ENCODE measurements around the gene RFC4. TPM values are rescaled to one million over a fixed set of nuclear protein-coding genes. Genes with fewer than 3 reads are reported as not detected.
"Not testable (repeated sequence)": the region's sequence is repeated elsewhere in the genome, so short reads cannot be mapped to it uniquely, and the experiment has no call there.

RFC4 gene
- total RNA-seq, 4 donors from 2014 or later, result 7.3 to 10.9 (median 7.8) TPM

DNA sequence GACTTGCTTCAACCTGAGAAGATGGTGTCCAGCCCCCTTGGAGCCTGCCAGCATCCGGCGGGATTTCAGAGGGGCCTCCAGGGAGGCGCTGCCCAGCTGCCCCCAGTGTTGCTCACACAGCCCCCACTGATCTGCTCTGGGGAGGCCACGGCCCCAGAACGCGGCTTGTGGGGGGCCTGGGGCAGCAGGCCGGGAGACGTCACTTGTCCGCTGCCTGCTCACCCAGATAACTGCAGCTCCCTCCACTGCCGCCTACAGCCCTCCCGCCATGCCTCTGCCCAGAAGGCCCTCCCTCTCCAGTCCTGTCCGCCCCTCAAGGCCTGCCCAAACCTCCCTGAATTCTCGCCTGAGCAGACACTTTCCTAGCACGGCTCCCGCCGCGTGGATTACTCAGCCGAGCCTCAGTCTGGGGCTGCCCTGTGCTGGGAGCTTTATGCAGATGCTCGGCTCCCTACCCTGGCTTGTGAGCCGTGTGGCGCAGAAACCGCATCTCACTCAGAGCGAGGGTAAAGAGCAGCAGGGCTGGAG, 19.1 kb upstream of the RFC4 start:
- no peak overlapping the region for H3K27ac ChIP-seq
- no peaks in the 10 kb centered on the region for H3K36me3 ChIP-seq
- WGBS, 2 donors, result 5 to 6% methylated on average over 14 to 15 of the region's 23 CpGs
- intact Hi-C loops (cut with DNase I), result no loop called here
- peaks cover 0 to 18% of the 10 kb centered on the region in 2 donors for H3K4me1 ChIP-seq
- TF ChIP-seq POLR2A (IDR thresholded peaks at IDR 0.05), result no peak
- TF ChIP-seq, protein P1, sequence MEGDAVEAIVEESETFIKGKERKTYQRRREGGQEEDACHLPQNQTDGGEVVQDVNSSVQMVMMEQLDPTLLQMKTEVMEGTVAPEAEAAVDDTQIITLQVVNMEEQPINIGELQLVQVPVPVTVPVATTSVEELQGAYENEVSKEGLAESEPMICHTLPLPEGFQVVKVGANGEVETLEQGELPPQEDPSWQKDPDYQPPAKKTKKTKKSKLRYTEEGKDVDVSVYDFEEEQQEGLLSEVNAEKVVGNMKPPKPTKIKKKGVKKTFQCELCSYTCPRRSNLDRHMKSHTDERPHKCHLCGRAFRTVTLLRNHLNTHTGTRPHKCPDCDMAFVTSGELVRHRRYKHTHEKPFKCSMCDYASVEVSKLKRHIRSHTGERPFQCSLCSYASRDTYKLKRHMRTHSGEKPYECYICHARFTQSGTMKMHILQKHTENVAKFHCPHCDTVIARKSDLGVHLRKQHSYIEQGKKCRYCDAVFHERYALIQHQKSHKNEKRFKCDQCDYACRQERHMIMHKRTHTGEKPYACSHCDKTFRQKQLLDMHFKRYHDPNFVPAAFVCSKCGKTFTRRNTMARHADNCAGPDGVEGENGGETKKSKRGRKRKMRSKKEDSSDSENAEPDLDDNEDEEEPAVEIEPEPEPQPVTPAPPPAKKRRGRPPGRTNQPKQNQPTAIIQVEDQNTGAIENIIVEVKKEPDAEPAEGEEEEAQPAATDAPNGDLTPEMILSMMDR (IDR thresholded peaks at IDR 0.05), result no peak
- peaks cover 27% of the 10 kb centered on the region for H3K27me3 ChIP-seq
- DNase-seq, result peak; percentile 24 to 42
- no peaks in the 10 kb centered on the region for H3K9me3 ChIP-seq
- no peak overlapping the region for H3K4me3 ChIP-seq (replicated peaks in 1 of 3)

- Histone ChIP-seq H3K9me3 (no peaks in the 10 kb centered on the region), H3K27ac (no peak overlapping the region), H3K27me3 (peaks cover 27% of the 10 kb centered on the region), H3K4me3 (replicated peaks in 1 of 3) (no peak overlapping the region), H3K36me3 (no peaks in the 10 kb centered on the region), H3K4me1 (peaks cover 0 to 18% of the 10 kb centered on the region in 2 donors)
- WGBS, 2 donors, result 20 to 21% methylated on average over 11 to 15 of the region's 18 CpGs
- TF ChIP-seq POLR2A (IDR thresholded peaks at IDR 0.05), result no peak
- TF ChIP-seq, protein P1 (IDR thresholded peaks at IDR 0.05), result no peak
- no peak for DNase-seq
- intact Hi-C loops (cut with DNase I), result loop anchor here (5.0 kb wide), 1 partner anchor 207 kb away; no protein-coding TSS in a partner anchor
Measured at GRCh38 chr3:186824430-186825139, 18.3 kb upstream of the RFC4 start.

GRCh38 chr3:186823386-186823785, 17.1 kb upstream of the RFC4 start:
- H3K36me3 ChIP-seq, result no peaks in the 10 kb centered on the region
- H3K9me3 ChIP-seq, result no peaks in the 10 kb centered on the region
- no peak overlapping the region for H3K4me3 ChIP-seq (replicated peaks in 1 of 3)
- H3K4me1 ChIP-seq, result peaks cover 0 to 18% of the 10 kb centered on the region in 2 donors
- intact Hi-C loops (cut with DNase I), result loop anchor here (5.0 kb wide), 1 partner anchor 206 kb away; no protein-coding TSS in a partner anchor
- TF ChIP-seq POLR2A (IDR thresholded peaks at IDR 0.05), result no peak
- TF ChIP-seq, protein P1 (IDR thresholded peaks at IDR 0.05), result no peak
- 84 to 86% methylated on average over 2 of the region's 2 CpGs for WGBS, 2 donors
- no peak overlapping the region for H3K27ac ChIP-seq
- DNase-seq, result no peak
- H3K27me3 ChIP-seq, result peaks cover 21% of the 10 kb centered on the region

GRCh38 chr3:186822388-186822759, 16.1 kb upstream of the RFC4 start:
- Histone ChIP-seq H3K27me3 (peaks cover 19% of the 10 kb centered on the region), H3K4me1 (peaks cover 0 to 15% of the 10 kb centered on the region in 2 donors)
- not testable (repeated sequence) for H3K4me3 ChIP-seq (replicated peaks in 1 of 3); H3K27ac ChIP-seq; H3K36me3 ChIP-seq; H3K9me3 ChIP-seq; DNase-seq
- WGBS, 2 donors, result 67 to 80% methylated on average over 1 of the region's 1 CpG
- intact Hi-C loops (cut with DNase I), result loop anchor here (5.0 kb wide), 1 partner anchor 205 kb away; no protein-coding TSS in a partner anchor

DNA sequence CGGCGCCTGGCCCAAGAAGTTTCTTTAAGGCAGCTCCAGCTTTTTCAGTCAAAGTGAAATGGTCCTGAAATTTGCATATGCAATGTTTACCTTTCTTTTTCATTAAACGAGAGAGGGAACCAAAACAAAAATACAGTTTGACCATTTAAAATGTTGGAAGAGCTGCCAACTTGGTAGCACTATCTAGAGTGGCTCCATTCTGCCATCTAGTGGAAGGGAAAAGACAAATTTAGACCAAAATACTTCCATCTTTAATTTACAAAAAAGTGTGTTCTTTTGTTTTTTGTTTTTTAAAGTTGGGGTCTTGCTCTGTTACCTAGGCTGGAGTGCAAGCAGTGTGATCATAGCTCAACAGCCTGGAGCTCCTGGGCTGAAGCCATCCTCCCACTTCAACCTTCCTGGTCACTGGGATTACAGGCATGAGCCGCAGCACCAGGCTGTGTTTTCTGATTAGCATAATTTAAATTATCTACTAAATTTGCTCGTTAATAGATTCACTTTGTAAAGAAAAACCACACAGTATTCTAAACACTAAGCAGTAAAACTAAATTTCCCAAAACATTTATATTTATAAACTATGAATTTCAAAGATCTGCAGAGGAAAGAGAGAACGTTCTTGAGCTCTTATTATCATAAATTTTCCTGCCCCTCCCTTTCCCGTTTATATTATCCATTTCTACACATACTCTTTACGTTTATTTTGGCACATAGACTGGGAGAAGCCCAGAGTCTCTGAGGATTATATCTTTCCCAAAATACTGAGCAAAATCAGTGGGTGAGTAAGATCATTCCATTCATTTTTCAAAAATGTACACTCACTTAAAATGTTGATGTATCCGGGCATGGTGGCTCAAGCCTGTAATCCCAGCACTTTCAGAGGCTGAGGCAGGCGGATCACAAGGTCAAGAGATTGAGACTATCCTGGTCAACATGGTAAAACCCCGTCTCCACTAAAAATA, 15.4 kb upstream of the RFC4 start:
- peaks cover 19% of the 10 kb centered on the region for H3K27me3 ChIP-seq
- H3K9me3 ChIP-seq, result no peaks in the 10 kb centered on the region
- H3K4me3 ChIP-seq (replicated peaks in 1 of 3), result no peak overlapping the region
- intact Hi-C loops (cut with DNase I), result loop anchor here (5.0 kb wide), 1 partner anchor 204 kb away; no protein-coding TSS in a partner anchor
- H3K27ac ChIP-seq, result no peak overlapping the region
- no peak for DNase-seq
- no peaks in the 10 kb centered on the region for H3K36me3 ChIP-seq
- WGBS, 2 donors, result 44 to 50% methylated on average over 11 of the region's 11 CpGs
- no peak for TF ChIP-seq POLR2A (IDR thresholded peaks at IDR 0.05)
- TF ChIP-seq, protein P1 (IDR thresholded peaks at IDR 0.05), result peak; percentile 29 to 72 (median 60)
- peaks cover 0 to 14% of the 10 kb centered on the region in 2 donors for H3K4me1 ChIP-seq

All from thyroid gland (tissue), 4 donors.